ENCODE measurements around the gene FRMPD4. TPM values are rescaled to one million over a fixed set of nuclear protein-coding genes. Genes with fewer than 3 reads are reported as not detected.

FRMPD4 gene
- total RNA-seq, 2 experiments from 2014 or later, result not detected

GRCh38 chrX:12685541-12685940, 547.3 kb downstream of the FRMPD4 start:
- no peak for DNase-seq
- H3K27me3 Mint-ChIP-seq, result peaks cover 5% of the 10 kb centered on the region
- ATAC-seq (ENCODE audit: low read depth), result no peak
- POLR2A ChIA-PET, result no interaction called here
- no peak overlapping the region for H3K27ac Mint-ChIP-seq
- H3K4me3 Mint-ChIP-seq, result no peak overlapping the region
- H3K4me1 Mint-ChIP-seq, result no peaks in the 10 kb centered on the region
- no peaks in the 10 kb centered on the region for H3K9me3 Mint-ChIP-seq
- no peaks in the 10 kb centered on the region for H3K36me3 Mint-ChIP-seq

GRCh38 chrX:12686331-12686730, 548.1 kb downstream of the FRMPD4 start:
- ATAC-seq (ENCODE audit: low read depth), result no peak
- H3K27ac Mint-ChIP-seq, result no peak overlapping the region
- no peak overlapping the region for H3K4me3 Mint-ChIP-seq
- no peak for DNase-seq
- no peaks in the 10 kb centered on the region for H3K4me1 Mint-ChIP-seq
- POLR2A ChIA-PET, result no interaction called here
- no peaks in the 10 kb centered on the region for H3K9me3 Mint-ChIP-seq
- H3K27me3 Mint-ChIP-seq, result peaks cover 5% of the 10 kb centered on the region
- no peaks in the 10 kb centered on the region for H3K36me3 Mint-ChIP-seq

- no peak for ATAC-seq (ENCODE audit: low read depth)
- H3K27ac Mint-ChIP-seq, result no peak overlapping the region
- POLR2A ChIA-PET, result no interaction called here
- H3K36me3 Mint-ChIP-seq, result no peaks in the 10 kb centered on the region
- H3K27me3 Mint-ChIP-seq, result no peaks in the 10 kb centered on the region
- no peaks in the 10 kb centered on the region for H3K9me3 Mint-ChIP-seq
- no peaks in the 10 kb centered on the region for H3K4me1 Mint-ChIP-seq
- DNase-seq, result no peak
- no peak overlapping the region for H3K4me3 Mint-ChIP-seq
These were observed 552.4 kb downstream of the FRMPD4 start for GRCh38 chrX:12690646-12691045.

GRCh38 chrX:12693754-12694153, 555.5 kb downstream of the FRMPD4 start:
- DNase-seq (no peak), ATAC-seq (ENCODE audit: low read depth) (no peak)
- Mint-ChIP-seq H3K27ac (no peak overlapping the region), H3K4me3 (no peak overlapping the region), H3K27me3 (no peaks in the 10 kb centered on the region), H3K9me3 (no peaks in the 10 kb centered on the region), H3K4me1 (no peaks in the 10 kb centered on the region), H3K36me3 (no peaks in the 10 kb centered on the region)
- POLR2A ChIA-PET, result no interaction called here

- Mint-ChIP-seq H3K4me3 (no peak overlapping the region), H3K4me1 (no peaks in the 10 kb centered on the region), H3K9me3 (no peaks in the 10 kb centered on the region), H3K27me3 (peaks cover 5% of the 10 kb centered on the region), H3K27ac (no peak overlapping the region), H3K36me3 (no peaks in the 10 kb centered on the region)
- DNase-seq (no peak), ATAC-seq (ENCODE audit: low read depth) (no peak)
- POLR2A ChIA-PET, result no interaction called here
These were observed 562.5 kb downstream of the FRMPD4 start for GRCh38 chrX:12700745-12701144.

GRCh38 chrX:12701628-12702027, 563.4 kb downstream of the FRMPD4 start:
- no peak overlapping the region for H3K4me3 Mint-ChIP-seq
- no peaks in the 10 kb centered on the region for H3K9me3 Mint-ChIP-seq
- H3K27ac Mint-ChIP-seq, result no peak overlapping the region
- peak; percentile 28 for DNase-seq
- H3K36me3 Mint-ChIP-seq, result no peaks in the 10 kb centered on the region
- POLR2A ChIA-PET, result no interaction called here
- H3K4me1 Mint-ChIP-seq, result no peaks in the 10 kb centered on the region
- H3K27me3 Mint-ChIP-seq, result peaks cover 5% of the 10 kb centered on the region
- ATAC-seq (ENCODE audit: low read depth), result no peak

- POLR2A ChIA-PET, result no interaction called here
- DNase-seq (no peak), ATAC-seq (ENCODE audit: low read depth) (no peak)
- no peaks in the 10 kb centered on the region for H3K4me1 Mint-ChIP-seq
- no peak overlapping the region for H3K27ac Mint-ChIP-seq
- H3K9me3 Mint-ChIP-seq, result no peaks in the 10 kb centered on the region
- H3K27me3 Mint-ChIP-seq, result peaks cover 5% of the 10 kb centered on the region
- no peak overlapping the region for H3K4me3 Mint-ChIP-seq
- H3K36me3 Mint-ChIP-seq, result no peaks in the 10 kb centered on the region
These were observed 564.3 kb downstream of the FRMPD4 start for GRCh38 chrX:12702509-12703091.

GRCh38 chrX:12704706-12705105, 566.4 kb downstream of the FRMPD4 start:
- H3K27ac Mint-ChIP-seq, result no peak overlapping the region
- H3K27me3 Mint-ChIP-seq, result peaks cover 5% of the 10 kb centered on the region
- H3K4me1 Mint-ChIP-seq, result no peaks in the 10 kb centered on the region
- no peaks in the 10 kb centered on the region for H3K36me3 Mint-ChIP-seq
- no peak overlapping the region for H3K4me3 Mint-ChIP-seq
- no peak for ATAC-seq (ENCODE audit: low read depth)
- no peaks in the 10 kb centered on the region for H3K9me3 Mint-ChIP-seq
- no peak for DNase-seq
- POLR2A ChIA-PET, result no interaction called here

GRCh38 chrX:12709047-12709446, 570.8 kb downstream of the FRMPD4 start:
- H3K27me3 Mint-ChIP-seq, result peaks cover 2% of the 10 kb centered on the region
- POLR2A ChIA-PET, result no interaction called here
- no peak overlapping the region for H3K27ac Mint-ChIP-seq
- H3K4me1 Mint-ChIP-seq, result no peaks in the 10 kb centered on the region
- no peaks in the 10 kb centered on the region for H3K36me3 Mint-ChIP-seq
- no peaks in the 10 kb centered on the region for H3K9me3 Mint-ChIP-seq
- no peak overlapping the region for H3K4me3 Mint-ChIP-seq
- ATAC-seq (ENCODE audit: low read depth) (no peak), DNase-seq (peak; percentile 24)

- peaks cover 2% of the 10 kb centered on the region for H3K27me3 Mint-ChIP-seq
- no peaks in the 10 kb centered on the region for H3K4me1 Mint-ChIP-seq
- no peak overlapping the region for H3K27ac Mint-ChIP-seq
- ATAC-seq (ENCODE audit: low read depth), result no peak
- no peaks in the 10 kb centered on the region for H3K36me3 Mint-ChIP-seq
- POLR2A ChIA-PET, result no interaction called here
- no peak overlapping the region for H3K4me3 Mint-ChIP-seq
- DNase-seq, result no peak
- no peaks in the 10 kb centered on the region for H3K9me3 Mint-ChIP-seq
These were observed 573.3 kb downstream of the FRMPD4 start for GRCh38 chrX:12711435-12712040.

GRCh38 chrX:12716574-12716973, 578.3 kb downstream of the FRMPD4 start:
- ATAC-seq (ENCODE audit: low read depth), result no peak
- no peak overlapping the region for H3K4me3 Mint-ChIP-seq
- DNase-seq, result no peak
- H3K27ac Mint-ChIP-seq, result no peak overlapping the region
- H3K4me1 Mint-ChIP-seq, result no peaks in the 10 kb centered on the region
- no peaks in the 10 kb centered on the region for H3K36me3 Mint-ChIP-seq
- POLR2A ChIA-PET, result no interaction called here
- H3K27me3 Mint-ChIP-seq, result no peaks in the 10 kb centered on the region
- H3K9me3 Mint-ChIP-seq, result no peaks in the 10 kb centered on the region

- DNase-seq (no peak), ATAC-seq (ENCODE audit: low read depth) (no peak)
- H3K27ac Mint-ChIP-seq, result no peak overlapping the region
- H3K4me3 Mint-ChIP-seq, result no peak overlapping the region
- POLR2A ChIA-PET, result no interaction called here
- H3K9me3 Mint-ChIP-seq, result no peaks in the 10 kb centered on the region
- no peaks in the 10 kb centered on the region for H3K4me1 Mint-ChIP-seq
- H3K27me3 Mint-ChIP-seq, result peaks cover 2% of the 10 kb centered on the region
- H3K36me3 Mint-ChIP-seq, result no peaks in the 10 kb centered on the region
These were observed 581.6 kb downstream of the FRMPD4 start for GRCh38 chrX:12719837-12720236.

- Mint-ChIP-seq H3K9me3 (no peaks in the 10 kb centered on the region), H3K36me3 (no peaks in the 10 kb centered on the region), H3K27me3 (peaks cover 2% of the 10 kb centered on the region), H3K4me3 (no peak overlapping the region), H3K4me1 (no peaks in the 10 kb centered on the region), H3K27ac (no peak overlapping the region)
- DNase-seq (no peak), ATAC-seq (ENCODE audit: low read depth) (no peak)
- POLR2A ChIA-PET, result no interaction called here
These were observed 582.8 kb downstream of the FRMPD4 start for GRCh38 chrX:12721042-12721441.

- POLR2A ChIA-PET, result no interaction called here
- DNase-seq, result no peak
- peaks cover 2% of the 10 kb centered on the region for H3K27me3 Mint-ChIP-seq
- no peak overlapping the region for H3K4me3 Mint-ChIP-seq
- H3K36me3 Mint-ChIP-seq, result no peaks in the 10 kb centered on the region
- H3K4me1 Mint-ChIP-seq, result no peaks in the 10 kb centered on the region
- H3K27ac Mint-ChIP-seq, result no peak overlapping the region
- ATAC-seq (ENCODE audit: low read depth), result no peak
- H3K9me3 Mint-ChIP-seq, result no peaks in the 10 kb centered on the region
These were observed 584.0 kb downstream of the FRMPD4 start for GRCh38 chrX:12722314-12722713.

GRCh38 chrX:12741416-12741815, 603.1 kb downstream of the FRMPD4 start:
- H3K4me1 Mint-ChIP-seq, result no peaks in the 10 kb centered on the region
- H3K27ac Mint-ChIP-seq, result no peak overlapping the region
- POLR2A ChIA-PET, result no interaction called here
- DNase-seq (no peak), ATAC-seq (ENCODE audit: low read depth) (no peak)
- H3K36me3 Mint-ChIP-seq, result no peaks in the 10 kb centered on the region
- no peak overlapping the region for H3K4me3 Mint-ChIP-seq
- H3K27me3 Mint-ChIP-seq, result no peaks in the 10 kb centered on the region
- no peaks in the 10 kb centered on the region for H3K9me3 Mint-ChIP-seq
